ENCODE measurements around the gene ADO.

Gene ADO

GRCh38 chr10:62817121-62817765, 12.7 kb downstream of the ADO start:
- peak in 1 of 2 donors; percentile 49 for DNase-seq (ENCODE audit: extremely low read depth in 1 of 2, low read depth in 1 of 2)

- DNase-seq (ENCODE audit: extremely low read depth in 1 of 2, low read depth in 1 of 2), result peak in 1 of 2 donors; percentile 56
Measured at GRCh38 chr10:62817766-62818425, 13.4 kb downstream of the ADO start.

- peak in 1 of 2 donors; percentile 42 for DNase-seq (ENCODE audit: extremely low read depth in 1 of 2, low read depth in 1 of 2)
Measured at GRCh38 chr10:62818426-62819011, 14.0 kb downstream of the ADO start.

- DNase-seq (ENCODE audit: extremely low read depth in 1 of 2, low read depth in 1 of 2), result no peak
Measured at GRCh38 chr10:62819141-62819920, 14.8 kb downstream of the ADO start.

GRCh38 chr10:62820586-62820985, 16.1 kb downstream of the ADO start:
- DNase-seq (ENCODE audit: extremely low read depth in 1 of 2, low read depth in 1 of 2), result no peak

GRCh38 chr10:62826273-62826672, 21.8 kb downstream of the ADO start:
- no peak for DNase-seq (ENCODE audit: extremely low read depth in 1 of 2, low read depth in 1 of 2)

GRCh38 chr10:62829622-62830021, 25.1 kb downstream of the ADO start:
- no peak for DNase-seq (ENCODE audit: extremely low read depth in 1 of 2, low read depth in 1 of 2)

- no peak for DNase-seq (ENCODE audit: extremely low read depth in 1 of 2, low read depth in 1 of 2)
Measured at GRCh38 chr10:62830679-62831078, 26.2 kb downstream of the ADO start.

GRCh38 chr10:62831346-62831745, 26.8 kb downstream of the ADO start:
- no peak for DNase-seq (ENCODE audit: extremely low read depth in 1 of 2, low read depth in 1 of 2)

- no peak for DNase-seq (ENCODE audit: extremely low read depth in 1 of 2, low read depth in 1 of 2)
Measured at GRCh38 chr10:62839590-62839989, 35.1 kb downstream of the ADO start.

- no peak for DNase-seq (ENCODE audit: extremely low read depth in 1 of 2, low read depth in 1 of 2)
Measured at GRCh38 chr10:62842983-62843382, 38.5 kb downstream of the ADO start.

GRCh38 chr10:62843600-62843999, 39.1 kb downstream of the ADO start:
- DNase-seq (ENCODE audit: extremely low read depth in 1 of 2, low read depth in 1 of 2), result no peak

GRCh38 chr10:62844280-62845011, 39.9 kb downstream of the ADO start:
- DNase-seq (ENCODE audit: extremely low read depth in 1 of 2, low read depth in 1 of 2), result no peak

- no peak for DNase-seq (ENCODE audit: extremely low read depth in 1 of 2, low read depth in 1 of 2)
Measured at GRCh38 chr10:62847433-62847832, 42.9 kb downstream of the ADO start.

- no peak for DNase-seq (ENCODE audit: extremely low read depth in 1 of 2, low read depth in 1 of 2)
Measured at GRCh38 chr10:62850646-62851045, 46.1 kb downstream of the ADO start.

GRCh38 chr10:62851442-62851841, 46.9 kb downstream of the ADO start:
- no peak for DNase-seq (ENCODE audit: extremely low read depth in 1 of 2, low read depth in 1 of 2)

- DNase-seq (ENCODE audit: extremely low read depth in 1 of 2, low read depth in 1 of 2), result no peak
Measured at GRCh38 chr10:62852961-62853702, 48.6 kb downstream of the ADO start.

GRCh38 chr10:62853710-62854109, 49.2 kb downstream of the ADO start:
- DNase-seq (ENCODE audit: extremely low read depth in 1 of 2, low read depth in 1 of 2), result no peak

GRCh38 chr10:62856021-62856420, 51.5 kb downstream of the ADO start:
- no peak for DNase-seq (ENCODE audit: extremely low read depth in 1 of 2, low read depth in 1 of 2)
